Measurements from ENCODE around the gene RGS14. TPM values are rescaled to one million over a fixed set of nuclear protein-coding genes. Genes with fewer than 3 reads are reported as not detected.

RGS14 gene
- total and polyA plus RNA-seq, 8 donors, result 4.2 to 100 (median 19.0) TPM; not detected in 1

GRCh38 chr5:177392765-177393164, 35.0 kb downstream of the RGS14 start:
- H3K36me3 ChIP-seq, result no peaks in the 10 kb centered on the region
- H3K27me3 ChIP-seq, result peaks cover 0 to 44% (median 0%) of the 10 kb centered on the region in 3 donors
- TF ChIP-seq POLR2AphosphoS5 (IDR thresholded peaks at IDR 0.05) (no peak), EP300 (IDR thresholded peaks at IDR 0.05) (no peak), POLR2A (IDR thresholded peaks at IDR 0.05) (no peak)
- TF ChIP-seq, protein P1, sequence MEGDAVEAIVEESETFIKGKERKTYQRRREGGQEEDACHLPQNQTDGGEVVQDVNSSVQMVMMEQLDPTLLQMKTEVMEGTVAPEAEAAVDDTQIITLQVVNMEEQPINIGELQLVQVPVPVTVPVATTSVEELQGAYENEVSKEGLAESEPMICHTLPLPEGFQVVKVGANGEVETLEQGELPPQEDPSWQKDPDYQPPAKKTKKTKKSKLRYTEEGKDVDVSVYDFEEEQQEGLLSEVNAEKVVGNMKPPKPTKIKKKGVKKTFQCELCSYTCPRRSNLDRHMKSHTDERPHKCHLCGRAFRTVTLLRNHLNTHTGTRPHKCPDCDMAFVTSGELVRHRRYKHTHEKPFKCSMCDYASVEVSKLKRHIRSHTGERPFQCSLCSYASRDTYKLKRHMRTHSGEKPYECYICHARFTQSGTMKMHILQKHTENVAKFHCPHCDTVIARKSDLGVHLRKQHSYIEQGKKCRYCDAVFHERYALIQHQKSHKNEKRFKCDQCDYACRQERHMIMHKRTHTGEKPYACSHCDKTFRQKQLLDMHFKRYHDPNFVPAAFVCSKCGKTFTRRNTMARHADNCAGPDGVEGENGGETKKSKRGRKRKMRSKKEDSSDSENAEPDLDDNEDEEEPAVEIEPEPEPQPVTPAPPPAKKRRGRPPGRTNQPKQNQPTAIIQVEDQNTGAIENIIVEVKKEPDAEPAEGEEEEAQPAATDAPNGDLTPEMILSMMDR (IDR thresholded peaks at IDR 0.05), result no peak
- H3K27ac ChIP-seq, result no peak overlapping the region
- no peak for DNase-seq
- H3K4me3 ChIP-seq, result no peak overlapping the region
- 76 to 92% (median 88%) methylated on average over 4 to 5 of the region's 5 CpGs for WGBS, 5 donors
- intact Hi-C loops (cut with DNase I; ENCODE audit: low total_unique reads), result loop anchor here (5.0 kb wide), 1 partner anchor 110 kb away; no protein-coding TSS in a partner anchor
- H3K4me1 ChIP-seq, result peaks cover 0 to 20% (median 15%) of the 10 kb centered on the region in 4 donors
- H3K9me3 ChIP-seq, result no peaks in the 10 kb centered on the region

GRCh38 chr5:177393206-177393765, 35.6 kb downstream of the RGS14 start:
- Histone ChIP-seq H3K4me3 (no peak overlapping the region), H3K27ac (no peak overlapping the region), H3K36me3 (no peaks in the 10 kb centered on the region), H3K4me1 (peaks cover 0 to 20% (median 15%) of the 10 kb centered on the region in 4 donors), H3K27me3 (peaks cover 0 to 44% (median 0%) of the 10 kb centered on the region in 3 donors), H3K9me3 (no peaks in the 10 kb centered on the region)
- intact Hi-C loops (cut with DNase I; ENCODE audit: low total_unique reads), result loop anchor here (5.0 kb wide), 1 partner anchor 109 kb away; no protein-coding TSS in a partner anchor
- no peak for TF ChIP-seq POLR2A (IDR thresholded peaks at IDR 0.05)
- no peak for TF ChIP-seq POLR2AphosphoS5 (IDR thresholded peaks at IDR 0.05)
- TF ChIP-seq, protein P1 (IDR thresholded peaks at IDR 0.05), result no peak
- no peak for TF ChIP-seq EP300 (IDR thresholded peaks at IDR 0.05)
- DNase-seq, result no peak
- WGBS, 5 donors, result 52 to 88% (median 73%) methylated on average over 1 of the region's 1 CpG

GRCh38 chr5:177393990-177394389, 36.3 kb downstream of the RGS14 start:
- no peaks in the 10 kb centered on the region for H3K36me3 ChIP-seq
- no peak overlapping the region for H3K4me3 ChIP-seq
- H3K4me1 ChIP-seq, result peaks cover 0 to 18% (median 15%) of the 10 kb centered on the region in 4 donors
- DNase-seq, result no peak
- no peak overlapping the region for H3K27ac ChIP-seq
- H3K27me3 ChIP-seq, result peaks cover 0 to 47% (median 0%) of the 10 kb centered on the region in 3 donors
- 43 to 82% (median 63%) methylated on average over 5 of the region's 5 CpGs for WGBS, 5 donors
- TF ChIP-seq, protein P1 (IDR thresholded peaks at IDR 0.05), result no peak
- TF ChIP-seq EP300 (IDR thresholded peaks at IDR 0.05) (no peak), POLR2A (IDR thresholded peaks at IDR 0.05) (no peak), POLR2AphosphoS5 (IDR thresholded peaks at IDR 0.05) (no peak)
- intact Hi-C loops (cut with DNase I; ENCODE audit: low total_unique reads), result loop anchor here (5.0 kb wide), 1 partner anchor 108 kb away; no protein-coding TSS in a partner anchor
- no peaks in the 10 kb centered on the region for H3K9me3 ChIP-seq

- Histone ChIP-seq H3K27ac (no peak overlapping the region), H3K4me1 (peaks cover 9 to 13% (median 12%) of the 10 kb centered on the region in 4 donors), H3K4me3 (no peak overlapping the region), H3K9me3 (no peaks in the 10 kb centered on the region), H3K36me3 (no peaks in the 10 kb centered on the region), H3K27me3 (peaks cover 0 to 63% (median 19%) of the 10 kb centered on the region in 3 donors)
- 51 to 74% (median 65%) methylated on average over 3 to 8 of the region's 8 CpGs for WGBS, 5 donors
- no peak for DNase-seq
- no peak for TF ChIP-seq POLR2A (IDR thresholded peaks at IDR 0.05)
- intact Hi-C loops (cut with DNase I; ENCODE audit: low total_unique reads), result no loop called here
Observed at GRCh38 chr5:177396078-177396477, 38.4 kb downstream of the RGS14 start.

DNA sequence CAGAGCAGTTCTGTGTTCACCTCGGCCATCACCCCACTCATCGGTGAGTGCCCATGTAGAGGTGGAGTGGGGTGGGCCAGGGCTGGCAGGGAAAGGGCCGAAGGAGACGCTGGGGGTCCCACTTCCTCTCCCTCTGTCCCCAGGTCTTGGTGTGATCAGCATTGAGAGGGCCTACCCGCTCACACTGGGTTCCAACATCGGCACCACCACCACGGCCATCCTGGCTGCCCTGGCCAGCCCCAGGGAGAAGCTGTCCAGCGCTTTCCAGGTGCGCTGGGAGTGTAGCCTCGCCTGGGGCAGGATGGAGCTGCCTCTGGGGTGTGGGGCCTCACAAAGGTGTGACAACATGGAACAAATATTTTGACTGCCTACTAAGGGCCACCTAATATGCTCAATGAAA, 39.1 kb downstream of the RGS14 start:
- Histone ChIP-seq H3K9me3 (no peaks in the 10 kb centered on the region), H3K4me1 (peaks cover 9 to 13% (median 12%) of the 10 kb centered on the region in 4 donors), H3K27me3 (peaks cover under 1 to 70% (median 26%) of the 10 kb centered on the region in 3 donors), H3K4me3 (no peak overlapping the region), H3K36me3 (no peaks in the 10 kb centered on the region), H3K27ac (no peak overlapping the region)
- TF ChIP-seq POLR2AphosphoS5 (IDR thresholded peaks at IDR 0.05) (no peak), EP300 (IDR thresholded peaks at IDR 0.05) (no peak), POLR2A (IDR thresholded peaks at IDR 0.05) (no peak)
- TF ChIP-seq, protein P1 (IDR thresholded peaks at IDR 0.05), result no peak
- DNase-seq, result no peak
- intact Hi-C loops (cut with DNase I; ENCODE audit: low total_unique reads), result no loop called here
- 84 to 100% (median 85%) methylated on average over 3 to 10 of the region's 10 CpGs for WGBS, 5 donors
